Heart left ventricle (tissue), 16 donors: ENCODE results near the gene PSMD13. TPM values are rescaled to one million over a fixed set of nuclear protein-coding genes. Genes with fewer than 3 reads are reported as not detected.
"Not testable (repeated sequence)": the region's sequence is repeated elsewhere in the genome, so short reads cannot be mapped to it uniquely, and the experiment has no call there.

Source experiments
- ATAC-seq, 4 donors: fragments of 200-7000 bp; cut with Tn5 transposase; one replicate each; pipeline ENCODE4 v1.9.1; 2020 to 2022; ENCODE audit warnings: moderate library complexity in 4 of 4, mild to moderate bottlenecking in 3 of 4, moderate number of reproducible peaks in 1 of 4
- DNase-seq, 5 donors: peaks; one replicate each; pipeline ENCODE4 v3.0.0-alpha.2; 2020
- H3K27ac ChIP-seq, 12 donors: fragments of 200-600 bp; sonication (generic) in 4 of 12; one replicate each; pipeline versions ENCODE4 v1.5.0 to v1.8.0; 2016 to 2022; ENCODE audit warnings: mild to moderate bottlenecking in 2 of 12
- H3K27me3 ChIP-seq, 9 donors: fragments of 200-600 bp; sonication (generic) in 2 of 9; one replicate each; pipeline versions ENCODE4 v1.5.1 to v1.8.0; 2016 to 2022; ENCODE audit warnings: mild to moderate bottlenecking in 3 of 9
- H3K36me3 ChIP-seq, 9 donors: fragments of 200-600 bp; sonication (generic) in 2 of 9; one replicate each; pipeline versions ENCODE4 v1.5.0 to v1.8.0; 2018 to 2022; ENCODE audit warnings: mild to moderate bottlenecking in 2 of 9
- H3K4me1 ChIP-seq, 12 donors: fragments of 200-600 bp; sonication (generic) in 4 of 12; one replicate each; pipeline versions ENCODE4 v1.5.0 to v1.8.0; 2016 to 2022; ENCODE audit warnings: mild to moderate bottlenecking in 3 of 12
- H3K4me3 ChIP-seq, 12 donors: fragments of 200-600 bp; sonication (generic) in 4 of 12; one replicate each; pipeline versions ENCODE4 v1.5.0 to v1.8.0; 2017 to 2022; ENCODE audit warnings: mild to moderate bottlenecking in 9 of 12, moderate library complexity in 4 of 12
- H3K9me3 ChIP-seq, 12 donors: fragments of 200-600 bp; sonication (generic) in 4 of 12; one replicate each; pipeline versions ENCODE4 v1.5.0 to v1.8.0; 2016 to 2022; ENCODE audit warnings: mild to moderate bottlenecking in 1 of 12
- CTCF ChIP-seq, 12 donors: fragments of 200-600 bp; sonication (generic) in 4 of 12; IDR thresholded peaks; one replicate each; pipeline versions ENCODE4 v1.5.0 to v1.8.0; 2018 to 2022; ENCODE audit warnings: antibody characterized with exemption in 12 of 12, mild to moderate bottlenecking in 5 of 12
- POLR2A ChIP-seq, 2 donors: fragments of 450-650 bp; IDR thresholded peaks; one replicate each; pipeline ENCODE4 v1.6.1; 2017; ENCODE audit warnings: antibody characterized with exemption in 2 of 2, mild to moderate bottlenecking in 2 of 2, moderate library complexity in 2 of 2
- WGBS, 4 donors: extraction: QIAGEN DNeasy Blood & Tissue Kit in 2 of 4; methylation state at CpG; one replicate each; pipeline versions ENCODE4 v1.1.5 to v1.1.7; 2013 to 2018; 5-methylcytosine and 5-hydroxymethylcytosine counted together
- intact Hi-C, 10 donors: fragments of 100-400 bp; cut with DNase I; formaldehyde crosslinking; loops; one replicate each; pipeline versions ENCODE4 v1.11.1 to v1.14.2; 2022
- polyA plus RNA-seq, 2 donors: library from polyadenylated mRNA; stranded (reverse); fragments of 200-250 nt; gene quantifications; one replicate each; pipeline ENCODE4 v1.2.3, GENCODE V29; 2013
- total RNA-seq, 9 donors: library from RNA; depleted of rRNA in 2 of 9; stranded (reverse); fragments of >200 nt in 2 of 9; fragmentation: NEBNext Ultra II Directional in 3 of 9; extraction: Animal tissue kit (Norgen Biotek cat#: 25700) in 3 of 9; gene quantifications; one replicate each; pipeline versions ENCODE4 v1.1.0 to v1.2.4, GENCODE V29; 2016 to 2023
- donor health status: ischemic (EF 13 %, LVEDD 7.1; RV severe dilation, severe dysfunction).
- donor health status: healthy with polysubstance abuse.
- donor health status: DM: no; HTN: yes; CAD: no.
- donor health status: DM: no; HTN: no; CAD: no.
- donor health status: ischemic (EF 25% LVEDD 6.9; RV normal size, moderate dysfunction).
- donor health status: ischemic (EF 25% LVEDD 5.7; RV mildly dilated, moderate dysfunction).
- donor health status: healthy.
- donor health status: DM: yes; HTN: yes; CAD: no.
- donor health status: ischemic (EF 35%, LVEDD 5.7; RV mildly dilated, moderate dysfunction).
- donor health status: nonischemic (EF 11% LVEDD 7.7; RV severe dilation, severe dysfunction).
- donor health status: DM: yes; HTN: yes; CAD: no.
- donor health status: PGD.
- donor health status: ischemic (EF 29% LVEDD 5.4; RV normal size, mild dysfunction).
- donor health status: nonischemic (EF 23%, LVEDD 6.1; RV moderate dilation, normal function).

PSMD13 gene
- total and polyA plus RNA-seq, 11 donors: 75.1 to 140 (median 89.5) TPM

DNA sequence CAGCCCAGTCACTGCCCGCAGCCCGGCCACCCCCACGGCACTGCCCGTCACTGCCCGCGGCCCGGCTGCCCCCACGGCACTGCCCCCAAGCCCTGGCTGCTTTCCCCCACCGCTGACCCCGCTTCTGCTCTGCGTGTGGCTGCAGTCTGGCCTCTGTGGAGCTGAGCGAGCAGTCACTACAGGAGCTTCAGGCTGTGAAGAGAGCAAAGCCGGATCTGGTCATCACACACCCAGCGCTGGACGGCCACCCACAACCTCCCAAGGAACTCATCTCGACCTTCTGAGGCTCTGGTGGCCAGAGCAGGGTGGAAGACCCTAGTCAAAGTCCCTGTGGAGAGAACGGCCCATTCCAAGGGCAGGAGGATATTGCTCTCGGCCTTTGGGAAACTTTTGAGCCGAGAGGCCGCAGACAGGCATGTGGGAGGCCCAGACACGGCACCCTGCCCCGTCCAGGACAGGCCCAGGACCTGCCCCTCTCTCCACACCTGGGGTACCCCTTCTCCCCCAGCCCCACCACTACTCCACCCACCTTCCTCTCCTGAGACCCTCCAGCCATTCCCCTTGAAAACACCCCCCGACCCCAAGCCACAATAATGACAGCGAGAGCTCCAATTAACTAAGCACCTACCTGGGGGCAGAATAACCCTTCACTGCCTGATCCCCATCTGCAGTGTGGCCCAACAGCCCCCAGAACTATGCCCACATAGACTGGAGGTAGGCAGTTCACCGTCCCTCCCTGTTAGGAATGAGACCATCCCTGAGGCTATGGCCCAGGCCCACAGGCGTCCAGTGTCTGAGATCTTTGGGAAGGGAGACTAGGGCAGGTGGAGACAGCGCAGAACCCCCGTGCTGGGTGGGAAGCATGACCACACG is 48.5 kb downstream of the PSMD13 start:
- H3K4me3 ChIP-seq: no peak overlapping the region
- ATAC-seq (no peak), DNase-seq (peak in 2 of 5 donors; percentile 16 to 36)
- H3K9me3 ChIP-seq: no peaks in the 10 kb centered on the region
- no peak overlapping the region for H3K27ac ChIP-seq
- peaks cover 25 to 70% (median 48%) of the 10 kb centered on the region in 9 donors for H3K27me3 ChIP-seq
- intact Hi-C loops: no loop called here
- peaks cover 0 to 37% (median 16%) of the 10 kb centered on the region in 12 donors for H3K4me1 ChIP-seq
- 82 to 86% (median 84%) methylated on average over 20 to 29 of the region's 29 CpGs for WGBS, 4 donors
- no peaks in the 10 kb centered on the region for H3K36me3 ChIP-seq
- no peak for TF ChIP-seq POLR2A (IDR thresholded peaks at IDR 0.05)
- no peak for TF ChIP-seq CTCF (IDR thresholded peaks at IDR 0.05)

- 82 to 91% (median 89%) methylated on average over 8 of the region's 8 CpGs for WGBS, 4 donors
- Histone ChIP-seq H3K27me3 (peaks cover 19 to 64% (median 42%) of the 10 kb centered on the region in 9 donors), H3K9me3 (no peaks in the 10 kb centered on the region), H3K36me3 (no peaks in the 10 kb centered on the region), H3K27ac (no peak overlapping the region), H3K4me1 (peaks cover 0 to 31% (median 14%) of the 10 kb centered on the region in 12 donors), H3K4me3 (no peak overlapping the region)
- intact Hi-C loops: no loop called here
- TF ChIP-seq POLR2A (IDR thresholded peaks at IDR 0.05): no peak
- no peak for TF ChIP-seq CTCF (IDR thresholded peaks at IDR 0.05)
- ATAC-seq (no peak), DNase-seq (peak in 1 of 5 donors; percentile 9)
These were observed 49.1 kb downstream of the PSMD13 start for GRCh38 chr11:285894-286220.

- WGBS, 4 donors: 81 to 94% (median 87%) methylated on average over 27 of the region's 27 CpGs
- peaks cover 0 to 24% (median 12%) of the 10 kb centered on the region in 12 donors for H3K4me1 ChIP-seq
- intact Hi-C loops, H3K9me3 ChIP-seq, H3K36me3 ChIP-seq, ATAC-seq, H3K27ac ChIP-seq: not testable (repeated sequence)
- peaks cover 6 to 51% (median 28%) of the 10 kb centered on the region in 9 donors for H3K27me3 ChIP-seq
- peak in 3 of 5 donors; percentile 3 to 14 (median 9) for DNase-seq
- peak overlapping the region in 2 of 12 donors; percentile 71 to 92 for H3K4me3 ChIP-seq
These were observed 50.4 kb downstream of the PSMD13 start for GRCh38 chr11:286977-287820.

DNA sequence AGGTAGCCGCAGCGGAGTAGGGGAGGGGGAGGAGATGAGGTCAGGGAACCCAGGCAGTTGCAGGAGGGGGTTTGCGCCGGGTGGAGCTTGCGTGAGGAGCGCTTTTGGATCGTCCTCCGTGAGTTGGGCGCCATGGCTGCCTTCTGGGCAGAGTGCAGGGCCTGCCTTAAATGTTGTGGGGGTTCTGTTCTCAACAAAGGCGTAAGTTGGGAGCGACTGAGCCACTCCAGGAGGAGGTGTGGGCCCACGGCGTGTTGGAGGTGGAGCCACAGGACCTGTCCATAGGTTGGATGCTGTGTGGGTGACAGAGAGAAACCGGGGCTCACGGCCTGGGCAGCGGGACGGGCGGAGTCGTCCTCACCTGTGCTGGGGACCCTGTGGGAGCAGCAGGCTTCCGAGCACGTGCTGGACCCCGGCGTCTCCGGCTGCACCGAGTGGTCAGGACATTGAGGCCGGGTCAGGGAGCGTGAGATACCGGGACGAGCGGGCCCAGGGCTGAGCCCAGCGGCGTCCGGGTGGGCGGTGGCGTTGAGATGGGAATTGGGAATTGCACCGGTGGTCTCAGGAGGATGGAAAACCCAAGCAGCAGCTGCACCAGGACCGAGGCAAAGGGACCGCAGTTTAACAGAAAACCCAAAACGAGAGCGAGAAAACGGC is 51.2 kb downstream of the PSMD13 start:
- H3K4me3 ChIP-seq: peak overlapping the region; percentile 61 to 92 (median 78)
- H3K9me3 ChIP-seq: no peaks in the 10 kb centered on the region
- WGBS, 4 donors: 18 to 37% (median 24%) methylated on average over 35 to 41 of the region's 41 CpGs
- TF ChIP-seq POLR2A (IDR thresholded peaks at IDR 0.05) (no peak), CTCF (IDR thresholded peaks at IDR 0.05) (no peak)
- peaks cover 0 to 8% (median 0%) of the 10 kb centered on the region in 9 donors for H3K36me3 ChIP-seq
- intact Hi-C loops: loop anchor here in 1 of 10 donors (2.0 kb wide), 1 partner anchor 51 kb away; the partner anchor contains the start of genes PSMD13 and SIRT3
- ATAC-seq (no peak), DNase-seq (peak; percentile 4 to 66 (median 26))
- H3K27me3 ChIP-seq: peaks cover 0 to 43% (median 21%) of the 10 kb centered on the region in 9 donors
- peak overlapping the region in 6 of 12 donors; percentile 54 to 83 (median 71) for H3K27ac ChIP-seq
- H3K4me1 ChIP-seq: peaks cover 0 to 24% (median 12%) of the 10 kb centered on the region in 12 donors
